T follicular helper cell (primary cell): ENCODE data around the gene WHRN.

Source experiments
- DNase-seq: peaks from one replicate; pipeline ENCODE4 v3.0.0-alpha.2; 2020; ENCODE audit warnings: low read depth

The WHRN gene

GRCh38 chr9:114397848-114398605 lies 107.2 kb downstream of the WHRN start:
- peak; percentile 92 for DNase-seq

- DNase-seq = no peak
These were observed 107.9 kb downstream of the WHRN start for GRCh38 chr9:114397219-114397847.

- no peak for DNase-seq
These were observed 108.6 kb downstream of the WHRN start for GRCh38 chr9:114396558-114397218.

GRCh38 chr9:114395768-114396167 lies 109.5 kb downstream of the WHRN start:
- DNase-seq = no peak

GRCh38 chr9:114395334-114395617 lies 110.0 kb downstream of the WHRN start:
- DNase-seq = no peak

GRCh38 chr9:114394523-114395333 lies 110.5 kb downstream of the WHRN start:
- DNase-seq = no peak

GRCh38 chr9:114392749-114393112 lies 112.5 kb downstream of the WHRN start:
- no peak for DNase-seq

- no peak for DNase-seq
These were observed 114.3 kb downstream of the WHRN start for GRCh38 chr9:114390952-114391351.

- DNase-seq = no peak
These were observed 115.5 kb downstream of the WHRN start for GRCh38 chr9:114389612-114390368.

GRCh38 chr9:114388764-114389375 lies 116.4 kb downstream of the WHRN start:
- no peak for DNase-seq

GRCh38 chr9:114388357-114388682 lies 117.0 kb downstream of the WHRN start:
- no peak for DNase-seq

- DNase-seq = peak; percentile 75
These were observed 117.5 kb downstream of the WHRN start, which contains the start of gene AKNA for GRCh38 chr9:114387680-114388356. TSS of gene AKNA (minus strand) at chr9:114387982. CDS start at chr9:114381333, 6,649 bp downstream.

- DNase-seq = no peak
These were observed 118.2 kb downstream of the WHRN start for GRCh38 chr9:114386886-114387679.

GRCh38 chr9:114386361-114386885 lies 118.8 kb downstream of the WHRN start:
- no peak for DNase-seq

- peak; percentile 85 for DNase-seq
These were observed 119.7 kb downstream of the WHRN start for GRCh38 chr9:114385397-114386181.

- no peak for DNase-seq
These were observed 120.4 kb downstream of the WHRN start for GRCh38 chr9:114384836-114385396.

- DNase-seq = no peak
These were observed 120.9 kb downstream of the WHRN start for GRCh38 chr9:114384341-114384740.

- DNase-seq = no peak
These were observed 121.6 kb downstream of the WHRN start for GRCh38 chr9:114383521-114384231.
